HCT116 (cell line): ENCODE measurements around the gene ARMH1. TPM values are rescaled to one million over a fixed set of nuclear protein-coding genes. Genes with fewer than 3 reads are reported as not detected.
A peak's percentile ranks its signal among the peaks of the same experiment; 100 is the strongest.

Experiments
- ATAC-seq: fragments of 200-7000 bp; cut with Tn5 transposase; 2 replicates; pipeline ENCODE4 v1.9.1; 2020; ENCODE audit warnings: mild to moderate bottlenecking, moderate library complexity
- BruUV-seq: library from RNA; stranded (reverse); fragments of 400-500 nt; replicated peaks from 2 replicates; lab custom pipeline; 2021; lab: Mats Ljungman, UMichigan
- CTCF ChIA-PET: fragments of 300-600 bp; sonication (Branson Sonifier 250); formaldehyde crosslinking; loops from one replicate; lab custom pipeline; 2021; ENCODE audit warnings: antibody characterized with exemption; lab: Charles Lee
- POLR2A ChIA-PET: fragments of 300-600, 350-600 bp; sonication (Branson Sonifier 250); formaldehyde crosslinking; loops from one replicate; lab custom pipeline; 2021; ENCODE audit warnings: antibody characterized with exemption; lab: Charles Lee
- RAD21 ChIA-PET, 2 experiments: fragments of 300-600 bp; sonication (Branson Sonifier 250); formaldehyde crosslinking; loops; one replicate each; lab custom pipeline; 2023; ENCODE audit warnings: low total read pairs in 2 of 2; ENCODE audit not compliant: uncharacterized antibody in 2 of 2, unreplicated experiment in 2 of 2, low non-redundant PET in 1 of 2; lab: Charles Lee
- DNase-seq: peaks from one replicate; pipeline ENCODE4 v3.0.0-alpha.2; 2010; ENCODE audit warnings: low read depth, low spot score
- H2AFZ ChIP-seq: fragments of 200-600 bp; shearing (Covaris generic), sonication (generic); 2 replicates; pipeline ENCODE4 v1.6.1; 2017; ENCODE audit warnings: low read depth, mixed run types, mixed read lengths, antibody characterized with exemption, low read length; ENCODE audit not compliant: poor library complexity, severe bottlenecking
- H3K27ac ChIP-seq: 2 replicates; pipeline ENCODE4 v1.5.1; 2012; ENCODE audit warnings: low read depth, low read length
- H3K27me3 ChIP-seq: fragments of 200-600 bp; sonication (generic); 2 replicates; pipeline ENCODE4 v1.6.1; 2016; ENCODE audit warnings: mixed run types, low read length, mixed read lengths; ENCODE audit not compliant: insufficient read depth
- H3K36me3 ChIP-seq, 2 experiments: fragments of 200-500 bp in 1 of 2; fragments of 200-600 bp in 1 of 2; sonication (Bioruptor generic) in 1 of 2; sonication (generic) in 1 of 2; 2 replicates each; pipeline versions ENCODE4 v1.5.1 to v1.6.1; 2014 to 2016; ENCODE audit warnings: low read length in 2 of 2, inconsistent platforms in 1 of 2, mixed read lengths in 1 of 2, mixed run types in 1 of 2; ENCODE audit not compliant: insufficient read depth in 2 of 2, control insufficient read depth in 1 of 2
- H3K4me1 ChIP-seq, 2 experiments: fragments of 200-600 bp in 1 of 2; sonication (generic) in 1 of 2; 2 replicates each; pipeline versions ENCODE4 v1.5.1 to v1.6.1; 2012 to 2017; ENCODE audit warnings: low read length in 2 of 2, inconsistent platforms in 1 of 2, mild to moderate bottlenecking in 1 of 2, mixed read lengths in 1 of 2, mixed run types in 1 of 2, moderate library complexity in 1 of 2; ENCODE audit not compliant: insufficient read depth in 2 of 2, control insufficient read depth in 1 of 2
- H3K4me2 ChIP-seq: fragments of 200-600 bp; sonication (generic); 2 replicates; pipeline ENCODE4 v1.6.1; 2017; ENCODE audit warnings: mixed run types, low read length, mixed read lengths
- H3K4me3 ChIP-seq, 2 experiments: fragments of 200-600 bp in 1 of 2; sonication (generic) in 1 of 2; replicated peaks in 1 of 2; 2 replicates each; pipeline ENCODE4 v1.5.1; 2011 to 2016; ENCODE audit warnings: low read length in 2 of 2, control low read depth in 1 of 2, low read depth in 1 of 2, mild to moderate bottlenecking in 1 of 2, mixed read lengths in 1 of 2, mixed run types in 1 of 2
- H3K79me2 ChIP-seq: fragments of 200-600 bp; sonication (generic); 2 replicates; pipeline ENCODE4 v1.6.1; 2017; ENCODE audit warnings: mild to moderate bottlenecking, mixed run types, low read length, moderate library complexity, mixed read lengths; ENCODE audit not compliant: insufficient read depth
- H3K9ac ChIP-seq: fragments of 200-600 bp; sonication (generic); 2 replicates; pipeline ENCODE4 v1.6.1; 2016; ENCODE audit warnings: low read length, mixed read lengths
- H3K9me2 ChIP-seq: fragments of 200-600 bp; sonication (generic), shearing (Covaris generic); 2 replicates; pipeline ENCODE4 v1.6.1; 2017; ENCODE audit warnings: mixed run types, mild to moderate bottlenecking, moderate library complexity; ENCODE audit not compliant: insufficient read depth
- H3K9me3 ChIP-seq, 2 experiments: fragments of 200-500 bp in 1 of 2; fragments of 200-600 bp in 1 of 2; sonication (Bioruptor generic) in 1 of 2; sonication (generic) in 1 of 2; 2 replicates each; pipeline ENCODE4 v1.6.1; 2014 to 2017; ENCODE audit warnings: low read length in 2 of 2, mixed read lengths in 2 of 2, inconsistent platforms in 1 of 2, low read depth in 1 of 2, mild to moderate bottlenecking in 1 of 2, mixed run types in 1 of 2, moderate library complexity in 1 of 2; ENCODE audit not compliant: control insufficient read depth in 1 of 2, insufficient read depth in 1 of 2
- H4K20me1 ChIP-seq: fragments of 200-600 bp; sonication (generic), shearing (Covaris generic); 2 replicates; pipeline ENCODE4 v1.6.1; 2017; ENCODE audit warnings: mixed run types, mild to moderate bottlenecking, moderate library complexity; ENCODE audit not compliant: insufficient read depth
- CBX3 ChIP-seq: IDR thresholded peaks from 2 replicates; pipeline ENCODE4 v1.6.1; 2012; ENCODE audit warnings: low read depth
- CEBPB ChIP-seq: IDR thresholded peaks from 2 replicates; pipeline ENCODE4 v1.6.1; 2012; ENCODE audit warnings: low read depth
- EGR1 ChIP-seq: IDR thresholded peaks from 2 replicates; pipeline ENCODE4 v1.6.1; 2012; ENCODE audit warnings: low read depth
- ELF1 ChIP-seq: IDR thresholded peaks from 2 replicates; pipeline ENCODE4 v1.6.1; 2012; ENCODE audit warnings: low read depth, borderline replicate concordance
- EZH2 ChIP-seq: fragments of 200-600 bp; sonication (generic); IDR thresholded peaks from 2 replicates; pipeline ENCODE4 v1.6.1; 2017; ENCODE audit warnings: antibody characterized with exemption, mixed run types
- FOSL1 ChIP-seq: IDR thresholded peaks from 2 replicates; pipeline ENCODE4 v1.6.1; 2012; ENCODE audit warnings: low read depth
- JUND ChIP-seq: IDR thresholded peaks from 2 replicates; pipeline ENCODE4 v1.6.1; 2012
- POLR2A ChIP-seq: IDR thresholded peaks from 2 replicates; pipeline ENCODE4 v1.7.0; 2011; ENCODE audit warnings: borderline replicate concordance; ENCODE audit not compliant: insufficient read depth, insufficient read length; ENCODE audit errors: extremely low read depth
- RAD21 ChIP-seq: IDR thresholded peaks from 2 replicates; pipeline ENCODE4 v1.6.1; 2012; ENCODE audit warnings: low read depth, mild to moderate bottlenecking
- SIN3A ChIP-seq: IDR thresholded peaks from 2 replicates; pipeline ENCODE4 v1.6.1; 2012; ENCODE audit warnings: low read depth
- SP1 ChIP-seq: IDR thresholded peaks from 2 replicates; pipeline ENCODE4 v1.6.1; 2012; ENCODE audit warnings: low read depth
- TCF7L2 ChIP-seq: IDR thresholded peaks from 2 replicates; pipeline ENCODE4 v1.7.0; 2011; ENCODE audit warnings: borderline replicate concordance, inconsistent platforms; ENCODE audit not compliant: insufficient read depth, insufficient read length; ENCODE audit errors: extremely low read depth
- YY1 ChIP-seq: IDR thresholded peaks from 2 replicates; pipeline ENCODE4 v1.6.1; 2011; ENCODE audit warnings: low read length, low read depth, moderate library complexity, mild to moderate bottlenecking; ENCODE audit not compliant: insufficient replicate concordance; ENCODE audit errors: extremely low read depth
- ZFX ChIP-seq: fragments of 450-650 bp; IDR thresholded peaks from 2 replicates; pipeline ENCODE4 v1.6.1; 2017
- ZNF274 ChIP-seq: fragments of 200-500 bp; sonication (Bioruptor generic); IDR thresholded peaks from 2 replicates; pipeline ENCODE4 v1.6.1; 2014; ENCODE audit warnings: mild to moderate bottlenecking, low read depth, low read length, inconsistent platforms
- intact Hi-C: fragments of 100-400 bp; cut with micrococcal nuclease; formaldehyde crosslinking; loops from 2 replicates; pipeline ENCODE4 v1.10.0; 2022
- total RNA-seq: library from RNA; stranded (reverse); gene quantifications from one replicate; pipeline ENCODE4 v1.2.1, GENCODE V29; 2021; ENCODE audit not compliant: unreplicated experiment
- TF ChIP-seq, protein P1 (sequence below): IDR thresholded peaks from 2 replicates; pipeline ENCODE4 v1.6.1; 2011; ENCODE audit warnings: mild to moderate bottlenecking, low read length, moderate library complexity; ENCODE audit not compliant: insufficient replicate concordance; ENCODE audit errors: extremely low read depth
- TF ChIP-seq, protein P2 (sequence below): IDR thresholded peaks from 2 replicates; pipeline ENCODE4 v1.6.1; 2012
- TF ChIP-seq, protein P3 (sequence below): IDR thresholded peaks from 2 replicates; pipeline ENCODE4 v1.6.1; 2012

The ARMH1 gene
- total RNA-seq, 1 experiment from 2014 or later = 3.2 TPM

DNA sequence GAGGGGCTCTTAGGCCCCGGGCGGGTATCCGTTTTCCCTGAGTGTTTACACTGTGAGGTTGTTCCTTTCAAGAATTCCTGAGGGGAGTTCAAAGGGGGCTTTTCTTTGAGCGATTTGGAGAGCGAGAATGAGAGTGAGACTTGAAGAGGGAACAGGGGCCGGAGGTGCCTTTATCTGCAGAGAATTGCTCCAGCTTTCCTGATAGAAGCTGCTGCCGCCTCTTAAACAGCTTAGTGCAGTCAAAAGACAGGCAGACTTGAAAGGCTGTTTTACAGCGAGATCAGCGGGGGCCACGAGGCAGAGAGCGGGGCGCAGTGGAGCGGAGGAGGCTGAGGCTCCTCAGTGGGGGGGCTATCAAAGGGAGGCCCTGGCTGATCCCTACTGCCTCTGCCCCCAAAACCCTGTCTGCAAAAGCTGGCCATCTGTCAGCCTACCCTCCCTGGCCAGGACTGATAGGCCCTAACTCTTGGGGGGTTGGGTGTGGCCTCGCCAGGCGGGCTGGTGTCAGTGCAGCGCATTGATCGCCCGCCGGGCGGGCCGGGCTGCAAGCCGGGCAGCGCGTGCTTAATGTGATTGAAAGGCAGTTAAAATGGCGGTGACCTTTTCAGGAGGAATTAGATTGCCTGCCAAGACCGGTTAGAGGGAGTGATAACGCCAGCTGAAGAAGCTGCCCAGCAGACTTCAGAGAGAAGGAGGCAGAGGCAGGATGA, 36.7 kb upstream of the ARMH1 start:
- Histone ChIP-seq H2AFZ (no peak overlapping the region), H3K27me3 (no peaks in the 10 kb centered on the region), H3K4me3 (no peak overlapping the region), H3K27ac (no peak overlapping the region), H3K36me3 (peaks cover 19 to 73% of the 10 kb centered on the region in 2 experiments; a peak in 3 of 4 replicates), H3K9me3 (no peaks in the 10 kb centered on the region), H3K4me1 (peaks cover 2 to 6% of the 10 kb centered on the region in 2 experiments; a peak in 3 of 4 replicates), H3K9me2 (no peaks in the 10 kb centered on the region), H3K9ac (no peak overlapping the region), H3K4me2 (no peak overlapping the region), H3K79me2 (peaks cover 28% of the 10 kb centered on the region), H4K20me1 (no peaks in the 10 kb centered on the region)
- BruUV-seq = no TSS peak
- DNase-seq = no peak
- RAD21 ChIA-PET = no interaction called here
- intact Hi-C loops = no loop called here
- CTCF ChIA-PET = interaction anchor here (2.6 kb wide), 1 partner anchor 15 kb away, joined by 8 read pairs; no protein-coding TSS in a partner anchor
- POLR2A ChIA-PET = no interaction called here
- ATAC-seq = no peak
- no peak for TF ChIP-seq FOSL1

DNA sequence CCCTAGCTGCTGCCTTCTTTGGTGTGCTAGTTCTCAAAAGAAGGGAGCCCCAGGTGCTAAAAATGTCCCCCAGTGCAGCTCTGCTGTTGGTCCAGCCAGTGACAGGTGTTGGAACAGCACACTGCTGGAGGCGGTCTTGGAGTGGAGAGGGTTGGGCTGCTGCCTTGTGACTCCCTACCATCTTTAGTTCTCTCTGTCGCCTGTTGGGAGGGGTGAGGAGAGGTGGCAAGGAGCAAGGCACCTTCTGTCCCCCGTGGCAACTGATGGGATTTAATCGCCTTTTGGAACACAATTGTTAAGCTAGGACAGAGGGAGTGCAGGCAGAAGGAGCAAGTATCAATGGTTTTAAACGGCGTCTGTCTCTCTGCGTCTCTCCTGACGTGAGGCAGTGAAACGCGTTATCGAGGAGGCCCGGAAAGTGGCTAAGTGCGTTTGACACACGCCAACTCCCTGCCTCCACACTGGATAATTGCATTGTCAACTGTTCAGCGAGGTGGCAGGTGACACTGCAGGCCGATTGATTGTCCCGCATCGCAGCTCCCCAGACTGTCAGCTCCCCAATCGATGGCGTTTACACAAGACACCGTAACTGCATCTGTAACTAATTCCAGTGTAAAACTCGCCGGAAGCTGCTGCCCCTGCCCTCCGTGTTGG, 34.2 kb upstream of the ARMH1 start:
- ATAC-seq = 0 out of 2 replicates have a peak, but pooled peaks have one; percentile 19
- ChIA-PET CTCF (interaction anchor here (2.7 kb wide), 1 partner anchor 13 kb away, joined by 10 read pairs; no protein-coding TSS in a partner anchor), RAD21 (no interaction called here), POLR2A (no interaction called here)
- peaks cover 3% of the 10 kb centered on the region; the same call in 1 of the 2 replicates for H3K79me2 ChIP-seq
- H3K36me3 ChIP-seq = peaks cover 25 to 58% of the 10 kb centered on the region in 2 experiments; a peak in 3 of 4 replicates
- H3K9ac ChIP-seq = no peak overlapping the region
- no peaks in the 10 kb centered on the region for H4K20me1 ChIP-seq
- H3K4me3 ChIP-seq = no peak overlapping the region
- intact Hi-C loops = no loop called here
- H2AFZ ChIP-seq = no peak overlapping the region
- no peak overlapping the region for H3K4me2 ChIP-seq
- no peaks in the 10 kb centered on the region for H3K27me3 ChIP-seq
- H3K27ac ChIP-seq = no peak overlapping the region
- no peaks in the 10 kb centered on the region for H3K4me1 ChIP-seq
- H3K9me2 ChIP-seq = no peaks in the 10 kb centered on the region
- DNase-seq = no peak
- no peaks in the 10 kb centered on the region for H3K9me3 ChIP-seq
- BruUV-seq = no TSS peak
- TF ChIP-seq EZH2 (no peak), CEBPB (no peak), JUND (no peak), ZFX (no peak), ZNF274 (no peak), CBX3 (no peak), SP1 (no peak), TCF7L2 (no peak), YY1 (no peak), ELF1 (no peak), POLR2A (no peak), SIN3A (no peak), EGR1 (no peak), RAD21 (no peak)
- TF ChIP-seq, protein P1, sequence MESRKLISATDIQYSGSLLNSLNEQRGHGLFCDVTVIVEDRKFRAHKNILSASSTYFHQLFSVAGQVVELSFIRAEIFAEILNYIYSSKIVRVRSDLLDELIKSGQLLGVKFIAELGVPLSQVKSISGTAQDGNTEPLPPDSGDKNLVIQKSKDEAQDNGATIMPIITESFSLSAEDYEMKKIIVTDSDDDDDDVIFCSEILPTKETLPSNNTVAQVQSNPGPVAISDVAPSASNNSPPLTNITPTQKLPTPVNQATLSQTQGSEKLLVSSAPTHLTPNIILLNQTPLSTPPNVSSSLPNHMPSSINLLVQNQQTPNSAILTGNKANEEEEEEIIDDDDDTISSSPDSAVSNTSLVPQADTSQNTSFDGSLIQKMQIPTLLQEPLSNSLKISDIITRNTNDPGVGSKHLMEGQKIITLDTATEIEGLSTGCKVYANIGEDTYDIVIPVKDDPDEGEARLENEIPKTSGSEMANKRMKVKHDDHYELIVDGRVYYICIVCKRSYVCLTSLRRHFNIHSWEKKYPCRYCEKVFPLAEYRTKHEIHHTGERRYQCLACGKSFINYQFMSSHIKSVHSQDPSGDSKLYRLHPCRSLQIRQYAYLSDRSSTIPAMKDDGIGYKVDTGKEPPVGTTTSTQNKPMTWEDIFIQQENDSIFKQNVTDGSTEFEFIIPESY = no peak
- TF ChIP-seq, protein P2, sequence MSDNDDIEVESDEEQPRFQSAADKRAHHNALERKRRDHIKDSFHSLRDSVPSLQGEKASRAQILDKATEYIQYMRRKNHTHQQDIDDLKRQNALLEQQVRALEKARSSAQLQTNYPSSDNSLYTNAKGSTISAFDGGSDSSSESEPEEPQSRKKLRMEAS = no peak
- TF ChIP-seq, protein P3, sequence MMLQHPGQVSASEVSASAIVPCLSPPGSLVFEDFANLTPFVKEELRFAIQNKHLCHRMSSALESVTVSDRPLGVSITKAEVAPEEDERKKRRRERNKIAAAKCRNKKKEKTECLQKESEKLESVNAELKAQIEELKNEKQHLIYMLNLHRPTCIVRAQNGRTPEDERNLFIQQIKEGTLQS = no peak
